HG02623 (cell line): ENCODE measurements around the gene ZNF345.
A peak's percentile ranks its signal among the peaks of the same experiment; 100 is the strongest.

Experiments
- ATAC-seq: cut with Tn5 transposase; IDR thresholded peaks from one replicate; pipeline ENCODE4 v1.9.1; 2021; ENCODE audit warnings: moderate library complexity; ENCODE audit not compliant: unreplicated experiment

Gene ZNF345

GRCh38 chr19:36850559-36851442, at the start of gene ZNF345:
ZNF345 (plus strand) TSS chr19:36850876; CDS start chr19:36876831, 25,955 bp downstream.
- peak; percentile 66 for ATAC-seq

DNA sequence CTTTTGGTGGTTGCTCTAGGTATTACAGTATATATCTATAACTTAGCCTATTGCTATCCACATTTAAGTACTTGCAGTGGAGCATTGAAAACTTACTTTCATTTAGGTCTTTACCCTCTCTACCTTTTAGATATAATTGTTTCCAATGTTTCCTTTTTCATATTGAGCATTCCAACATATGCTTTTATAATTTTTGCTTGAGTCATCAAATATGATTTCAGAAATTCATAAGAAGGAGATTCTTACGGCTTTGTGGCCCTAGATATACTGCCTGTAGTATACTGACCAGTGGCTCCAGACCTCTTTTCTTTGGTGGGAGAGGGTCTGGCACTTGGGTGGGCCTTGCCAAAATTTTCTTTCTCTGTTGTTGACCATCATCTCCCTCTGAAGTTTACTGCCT, 45.3 kb upstream of the ZNF345 start:
- ATAC-seq, result no peak

DNA sequence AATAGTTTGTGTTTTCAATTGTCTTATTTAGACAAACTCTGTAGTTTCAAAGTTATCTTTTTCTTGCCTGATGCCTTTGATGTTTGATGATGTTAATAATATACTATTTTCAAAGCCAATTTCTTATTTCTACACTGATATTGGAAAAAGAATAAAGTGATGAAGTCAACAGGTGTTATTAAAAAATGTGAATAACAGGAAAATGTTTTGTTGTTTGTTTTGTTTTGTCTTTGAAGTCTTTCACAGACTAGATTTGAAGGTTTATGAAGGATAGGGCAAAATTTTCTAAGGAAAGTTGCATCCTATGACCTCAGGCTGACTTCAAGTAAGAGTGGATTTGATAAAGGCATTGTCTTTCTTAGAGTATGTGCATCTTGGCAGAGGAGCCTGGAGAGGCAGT, 43.6 kb upstream of the ZNF345 start:
- ATAC-seq, result no peak

GRCh38 chr19:36819130-36819630, 31.5 kb upstream of the ZNF345 start:
- no peak for ATAC-seq

DNA sequence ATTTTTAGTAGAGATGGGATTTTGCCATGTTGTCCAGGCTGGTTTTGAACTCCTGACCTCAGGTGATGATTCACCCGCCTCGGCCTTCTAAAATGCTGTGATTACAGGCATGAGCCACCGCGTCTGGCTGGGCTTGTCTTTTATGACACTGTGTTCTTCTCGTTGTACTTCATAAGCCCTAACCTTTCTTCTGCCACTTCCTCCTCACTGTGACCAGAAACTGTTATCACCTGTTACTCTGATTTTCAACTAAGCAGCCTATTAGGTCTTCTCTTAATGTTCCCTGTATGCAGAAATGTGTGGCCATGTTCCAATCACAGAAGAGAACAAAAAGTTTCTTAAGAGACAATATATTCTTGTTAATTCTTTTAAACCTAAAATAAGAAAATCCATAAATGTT, 28.9 kb upstream of the ZNF345 start:
- no peak for ATAC-seq

GRCh38 chr19:36833430-36833829, 17.2 kb upstream of the ZNF345 start:
- no peak for ATAC-seq

DNA sequence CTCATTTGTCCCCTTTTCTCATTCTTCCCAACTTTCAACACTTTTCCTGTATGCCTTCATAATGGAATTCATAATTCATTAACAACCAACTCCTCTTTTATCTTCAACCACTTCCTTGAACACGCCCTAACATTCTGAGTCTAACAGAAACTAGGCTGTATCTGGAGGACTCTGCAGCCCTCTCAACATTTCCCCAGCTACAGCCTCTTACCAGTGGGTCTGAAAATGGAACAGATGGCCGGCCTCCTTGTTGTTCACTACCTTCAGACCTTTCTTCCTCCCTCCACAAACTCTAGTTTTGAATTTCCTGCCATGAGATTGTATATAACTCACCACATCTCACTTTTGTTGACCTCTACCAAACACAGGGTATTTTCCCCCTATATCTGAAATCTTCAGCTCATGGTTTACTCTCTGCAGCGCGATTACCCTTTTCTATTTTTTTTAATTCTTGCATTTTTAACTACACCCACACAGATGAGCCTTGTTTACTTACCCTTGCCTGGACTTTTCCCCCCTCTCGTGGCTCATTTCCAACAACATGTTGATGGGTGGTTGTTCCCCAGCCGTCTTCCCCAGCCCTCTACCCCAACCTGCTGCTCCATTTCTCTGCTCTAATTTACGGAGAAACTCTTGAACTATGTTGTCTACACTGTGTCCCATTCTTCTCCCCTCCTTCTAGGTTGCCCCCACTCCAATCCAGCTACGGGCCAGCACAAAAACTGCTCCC, 13.3 kb upstream of the ZNF345 start:
- ATAC-seq, result no peak

DNA sequence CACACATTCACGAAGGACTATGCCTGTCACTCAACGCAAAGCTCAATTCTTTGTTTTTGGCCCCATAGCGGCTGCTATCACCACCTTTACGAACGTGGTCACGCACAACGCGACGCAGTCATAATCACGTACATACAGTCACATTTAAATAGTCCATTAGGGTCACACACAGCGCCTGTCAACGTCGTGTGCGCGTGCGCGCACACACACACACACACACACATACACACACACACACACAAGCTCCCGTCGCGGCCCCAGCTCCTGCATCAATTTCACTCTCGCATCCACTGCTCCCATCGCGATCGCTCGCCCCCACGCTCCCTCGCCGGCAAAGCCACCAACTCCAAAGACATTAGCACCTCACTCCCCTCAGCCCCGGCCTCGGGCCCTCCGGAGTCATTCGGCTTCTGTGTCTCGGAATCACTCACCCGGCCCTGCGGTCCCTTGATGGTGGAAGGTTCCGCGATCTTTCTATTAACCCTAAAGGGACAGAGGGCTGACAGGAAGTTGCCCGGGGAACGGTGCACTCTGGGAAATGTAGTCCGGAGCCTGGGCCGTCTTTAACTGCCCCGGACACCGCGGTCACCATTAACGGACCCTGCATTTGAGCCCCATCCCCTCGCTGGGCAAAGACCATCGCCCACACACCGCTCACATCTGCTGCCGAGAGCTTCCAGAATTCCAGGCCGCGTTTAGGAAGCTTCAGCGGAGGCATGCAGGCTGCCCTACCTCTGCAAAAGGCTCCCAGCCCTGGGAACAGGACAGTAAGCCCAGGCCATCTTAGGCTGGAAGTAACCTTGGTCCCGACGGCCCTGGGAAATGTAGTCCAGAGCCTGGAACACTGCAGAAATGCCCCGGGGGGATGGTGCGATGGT, 12.5 kb upstream of the ZNF345 start, which contains the start of gene ZNF790:
Gene ZNF790, minus strand, starts transcription at position 482 of the 878 bp plus-strand sequence. CDS start 12,768 bp downstream, outside the sequence.
- peak; percentile 94 for ATAC-seq

DNA sequence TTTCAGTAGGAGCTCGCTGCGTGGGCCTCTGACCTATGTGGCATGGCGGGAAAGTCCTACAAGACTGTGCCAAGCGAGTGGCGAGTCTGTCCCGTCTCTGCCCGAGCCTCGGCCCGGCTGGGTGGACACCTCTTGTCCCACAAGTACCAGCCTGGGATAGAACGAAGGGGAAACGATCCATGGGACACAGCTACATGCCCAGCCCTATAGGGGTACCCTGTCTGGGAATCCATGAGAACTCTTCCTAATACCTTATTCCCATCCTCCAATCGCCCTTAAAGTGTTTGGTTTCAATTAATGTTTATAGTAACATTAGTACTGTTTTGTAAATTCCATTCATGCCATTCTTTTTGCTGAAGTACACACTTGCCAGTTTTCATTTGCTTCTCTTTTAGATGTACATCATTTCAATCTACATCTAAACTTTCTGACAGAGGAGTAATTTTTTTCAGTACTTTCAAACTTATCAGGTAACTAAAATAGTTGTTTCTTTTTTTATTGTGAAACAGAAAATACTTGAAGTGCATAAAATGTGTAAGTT, 11.8 kb upstream of the ZNF345 start:
- no peak for ATAC-seq

- ATAC-seq, result no peak
Observed at GRCh38 chr19:36847968-36848367, 2.7 kb upstream of the ZNF345 start.

- ATAC-seq, result peak; percentile 77
Observed at GRCh38 chr19:36849701-36850558, 746 bp upstream of the ZNF345 start.

DNA sequence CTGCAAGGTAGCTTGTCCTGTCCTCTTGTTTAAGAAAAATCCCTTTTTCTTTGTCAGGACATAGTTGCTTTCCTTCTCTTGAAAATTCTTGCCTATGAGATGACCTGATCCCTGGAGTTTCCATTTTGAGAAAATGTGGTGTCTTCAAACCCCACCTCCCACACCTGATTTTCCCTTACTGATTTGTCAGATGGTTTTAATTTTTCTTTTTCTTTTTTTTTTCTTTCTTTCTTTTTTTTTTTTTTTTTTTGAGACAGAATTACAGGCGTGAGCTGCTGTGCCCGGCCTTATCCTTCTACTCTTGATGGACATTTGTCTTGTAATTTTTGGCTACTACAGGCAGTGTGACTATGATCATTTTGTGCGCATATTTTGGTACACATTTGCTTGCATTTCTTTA, 1.2 kb downstream of the ZNF345 start:
- ATAC-seq, result no peak

GRCh38 chr19:36876993-36877938, 26.6 kb downstream of the ZNF345 start:
- ATAC-seq, result no peak

DNA sequence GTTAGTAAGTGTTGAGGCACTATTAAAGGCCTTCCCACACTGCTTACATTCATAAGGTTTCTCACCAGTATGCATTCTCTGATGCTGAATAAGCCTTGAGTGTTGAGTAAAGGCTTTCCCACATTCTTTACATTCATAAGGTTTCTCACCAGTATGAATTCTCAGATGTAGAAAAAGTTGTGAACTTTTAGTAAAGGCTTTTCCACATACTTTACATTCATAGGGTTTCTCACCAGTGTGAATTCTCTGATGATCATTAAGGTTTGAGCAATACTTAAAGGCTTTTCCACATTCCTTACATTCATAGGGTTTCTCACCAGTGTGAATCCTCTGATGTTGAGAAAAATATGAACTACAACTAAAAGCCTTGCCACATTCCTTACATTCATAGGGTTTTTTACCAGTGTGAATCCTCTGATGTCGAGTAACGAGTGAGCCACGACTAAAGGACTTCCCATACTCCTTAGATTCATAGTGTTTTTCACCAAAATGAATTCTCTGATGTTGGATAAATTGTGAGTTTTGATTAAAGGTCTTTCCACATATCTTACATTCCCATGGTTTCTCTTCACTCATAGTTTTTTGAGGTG, 41.2 kb downstream of the ZNF345 start:
- ATAC-seq, result no peak

DNA sequence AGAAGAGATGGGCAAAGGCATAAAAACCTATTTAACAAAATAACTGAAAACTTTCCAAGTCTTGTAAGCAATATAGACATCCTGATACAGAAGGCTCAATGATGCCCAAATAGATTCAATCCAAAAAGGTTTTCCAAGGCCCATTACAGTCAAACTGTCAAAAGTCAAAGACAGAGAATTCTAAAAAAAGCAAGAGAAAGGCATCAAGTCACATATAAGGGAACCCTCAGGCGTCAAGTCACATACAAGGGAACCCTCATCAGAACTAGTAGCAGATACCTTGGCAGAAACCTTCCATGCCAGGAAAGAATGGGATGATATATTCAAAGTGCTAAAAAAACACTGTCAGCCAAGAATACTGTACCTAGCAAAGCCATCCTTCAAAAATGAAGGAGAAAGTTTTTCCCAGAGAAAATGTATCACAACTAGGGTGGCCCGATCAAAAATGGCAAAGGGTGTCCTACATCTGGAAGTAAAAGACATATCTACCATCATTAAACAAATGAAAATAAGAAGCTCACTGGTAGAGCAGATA, 44.2 kb downstream of the ZNF345 start:
- ATAC-seq, result no peak

DNA sequence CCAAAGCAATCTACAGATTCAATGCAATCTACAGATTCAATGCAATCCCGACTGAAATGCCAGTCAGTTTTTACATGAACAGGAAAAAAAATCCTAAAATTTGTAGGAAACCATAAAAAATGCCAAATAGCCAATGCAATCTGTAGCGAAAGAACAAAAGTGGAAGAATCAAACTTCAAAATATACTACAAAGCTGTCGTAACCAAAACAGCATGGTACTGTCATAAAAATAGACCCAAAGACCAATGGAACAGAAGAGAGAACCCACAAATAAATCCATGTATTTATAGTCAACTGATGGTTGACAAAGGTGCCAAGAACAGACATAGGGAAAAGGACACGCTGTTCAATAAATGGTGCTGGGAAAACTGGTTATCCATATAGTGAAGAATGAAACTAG, 47.7 kb downstream of the ZNF345 start:
- no peak for ATAC-seq

DNA sequence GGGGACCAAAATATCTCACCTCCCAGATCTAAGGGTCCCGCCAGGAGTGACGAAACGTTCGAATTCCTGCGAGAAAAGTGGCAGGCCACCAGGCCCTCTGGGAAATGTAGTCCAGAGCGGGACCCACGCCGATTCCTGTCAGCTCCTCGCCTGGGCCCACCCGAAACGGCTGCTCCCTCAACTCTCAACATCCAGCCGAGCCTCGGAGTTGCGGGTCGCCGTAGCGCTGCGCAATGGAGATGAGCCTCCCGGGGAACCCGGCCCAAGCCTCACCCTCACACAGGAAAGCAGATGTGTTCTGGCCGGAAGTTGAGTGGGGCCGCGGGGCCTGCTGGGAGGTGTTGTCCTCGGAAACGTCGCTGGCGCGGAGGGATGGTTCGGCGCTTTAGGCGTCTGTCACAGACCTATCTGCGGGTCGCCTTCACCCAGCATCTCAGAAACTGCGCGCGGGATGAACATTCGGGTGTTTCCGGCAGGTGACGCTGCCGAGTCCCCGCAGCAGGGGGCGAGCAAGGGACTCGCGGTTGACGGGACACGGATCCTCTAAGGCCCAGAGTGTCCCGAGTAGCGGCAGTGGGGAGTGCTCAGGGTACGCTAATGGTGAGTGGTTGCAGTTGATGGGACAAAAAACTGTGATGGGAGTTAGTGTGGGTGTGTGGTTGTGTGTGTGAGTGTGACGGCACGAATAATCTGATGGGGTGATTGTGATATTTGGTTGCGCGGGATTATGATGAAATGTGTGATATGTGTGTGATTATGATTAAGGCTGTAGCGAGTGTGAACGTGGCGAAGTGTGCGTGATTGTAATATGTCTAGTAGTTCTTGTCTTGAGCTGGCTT, 65.5 kb downstream of the ZNF345 start, which contains the start of the genes ZNF568 and ZNF829:
Gene ZNF568, plus strand, starts transcription at position 341 of the 839 bp plus-strand sequence. CDS start 6,439 bp downstream, outside the sequence.
Gene ZNF829, minus strand, starts transcription at position 300 of the 839 bp plus-strand sequence. CDS start 1,124 bp downstream, outside the sequence.
- peak; percentile 87 for ATAC-seq
